ENCODE measurements around the gene ARAP1.

The ARAP1 gene

DNA sequence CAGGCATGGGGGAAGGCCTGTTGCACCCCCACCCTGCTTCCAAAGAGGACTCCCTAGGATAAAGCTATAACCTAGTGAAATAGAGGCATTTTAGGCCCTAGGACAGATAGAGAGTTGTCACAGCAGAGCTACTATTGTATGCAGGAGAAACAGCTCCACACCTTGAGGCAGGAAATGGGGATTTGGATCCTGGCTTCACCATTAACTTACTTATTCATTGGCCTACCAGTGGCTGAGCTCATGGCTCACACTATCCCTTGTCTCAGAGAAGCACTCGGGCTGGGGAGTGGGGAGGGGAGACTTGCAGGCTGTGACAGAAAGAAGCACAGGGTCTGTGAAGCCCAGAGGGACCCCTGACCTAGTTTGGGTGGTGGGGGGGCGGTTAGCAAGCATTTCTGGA is 77.0 kb downstream of the ARAP1 start:
- Mint-ChIP-seq H3K9me3 (no peaks in the 10 kb centered on the region), H3K4me1 (ENCODE audit: low read depth) (no peaks in the 10 kb centered on the region)

DNA sequence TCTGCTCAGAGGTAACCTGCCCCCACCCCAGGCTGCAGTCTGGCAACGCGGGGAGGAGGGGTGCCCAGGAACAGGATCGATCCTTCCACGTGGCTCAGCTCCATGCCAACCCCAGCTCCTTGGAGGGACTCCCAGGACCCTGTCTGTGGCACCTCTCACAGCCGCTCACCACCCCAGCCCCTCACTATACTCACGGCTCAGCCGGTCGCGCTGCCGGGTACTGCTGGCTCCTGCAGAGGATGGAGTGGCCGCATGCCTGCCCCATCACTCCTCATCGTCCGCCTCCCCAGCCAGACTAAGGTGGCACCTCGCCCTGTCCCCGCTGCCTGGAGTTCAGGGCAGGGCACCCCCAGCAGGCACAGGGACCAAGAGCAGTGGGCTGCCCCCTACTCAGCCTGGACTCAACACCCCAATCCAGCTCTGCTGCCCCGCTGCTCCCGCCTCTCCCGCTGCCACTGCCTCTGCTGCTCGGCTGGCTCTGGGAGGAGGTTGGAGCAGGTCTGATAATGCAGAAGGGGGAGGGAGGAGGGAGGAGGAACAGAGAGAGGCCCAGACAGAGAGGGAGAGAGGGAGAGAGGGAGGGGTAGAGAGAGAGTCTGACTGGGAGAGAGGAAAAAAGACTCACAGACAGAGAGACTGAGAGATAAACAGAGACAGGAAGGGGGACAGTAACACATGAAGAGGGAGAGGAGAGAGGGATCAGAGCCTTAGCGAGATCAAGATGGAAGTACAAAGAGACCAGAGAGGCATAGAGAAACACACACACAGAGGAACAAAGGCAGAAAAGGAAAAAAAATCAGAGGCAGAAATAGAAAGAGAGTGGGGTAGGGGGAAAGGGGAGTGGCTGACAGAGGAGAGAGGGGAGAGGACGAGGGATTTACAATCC is 78.0 kb downstream of the ARAP1 start, which contains the start of gene PDE2A:
PDE2A (minus strand) TSS at position 480 of the 886 bp plus-strand sequence; CDS start at position 265, 215 bp downstream.
- peaks cover 4% of the 10 kb centered on the region for H3K4me1 Mint-ChIP-seq (ENCODE audit: low read depth)
- H3K27me3 Mint-ChIP-seq: peaks cover 65% of the 10 kb centered on the region
- H3K27ac Mint-ChIP-seq: no peak within 1 kb of the TSS
- no peaks in the 10 kb centered on the region for H3K36me3 Mint-ChIP-seq (ENCODE audit: low read depth)
- no peak within 1 kb of the TSS for H3K4me3 Mint-ChIP-seq
- no peaks in the 10 kb centered on the region for H3K9me3 Mint-ChIP-seq

More for the DNA sequence above, 77.0 kb downstream of the ARAP1 start:
- no peaks in the 10 kb centered on the region for H3K36me3 Mint-ChIP-seq (ENCODE audit: low read depth)
- H3K27me3 Mint-ChIP-seq: peaks cover 62% of the 10 kb centered on the region
- H3K4me3 Mint-ChIP-seq: no peak overlapping the region
- H3K27ac Mint-ChIP-seq: no peak overlapping the region

DNA sequence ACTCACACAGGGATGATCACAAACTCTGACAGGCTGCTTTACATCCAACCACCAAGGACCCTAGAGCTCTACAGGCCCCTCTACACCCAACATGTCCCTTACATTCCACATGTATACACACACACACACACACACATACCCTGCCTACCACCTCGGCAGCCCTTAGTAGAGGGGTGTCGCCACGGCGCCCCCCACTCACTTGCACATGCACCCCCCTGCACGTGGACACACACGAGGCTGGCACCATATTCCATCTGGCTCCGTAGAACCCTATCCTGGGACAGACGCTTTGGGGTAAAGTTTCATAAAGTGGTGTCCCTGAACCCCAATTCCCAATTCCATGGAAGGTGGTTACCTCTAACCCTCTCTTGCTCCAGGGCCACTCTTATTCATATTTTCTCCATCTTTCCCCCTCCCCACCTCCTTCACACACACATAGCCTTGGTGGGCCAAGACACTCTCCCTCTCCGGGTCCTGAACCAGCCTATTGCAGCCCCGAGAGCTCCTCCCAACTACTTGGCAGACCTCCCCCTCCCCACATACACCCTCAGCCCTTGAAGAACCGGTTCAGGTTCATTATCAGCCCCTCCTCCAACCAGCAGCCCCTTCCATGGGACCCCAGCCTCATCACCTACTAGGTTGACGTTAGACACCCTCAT is 78.8 kb downstream of the ARAP1 start:
- no peak overlapping the region for H3K4me3 Mint-ChIP-seq
- H3K9me3 Mint-ChIP-seq: no peaks in the 10 kb centered on the region

DNA sequence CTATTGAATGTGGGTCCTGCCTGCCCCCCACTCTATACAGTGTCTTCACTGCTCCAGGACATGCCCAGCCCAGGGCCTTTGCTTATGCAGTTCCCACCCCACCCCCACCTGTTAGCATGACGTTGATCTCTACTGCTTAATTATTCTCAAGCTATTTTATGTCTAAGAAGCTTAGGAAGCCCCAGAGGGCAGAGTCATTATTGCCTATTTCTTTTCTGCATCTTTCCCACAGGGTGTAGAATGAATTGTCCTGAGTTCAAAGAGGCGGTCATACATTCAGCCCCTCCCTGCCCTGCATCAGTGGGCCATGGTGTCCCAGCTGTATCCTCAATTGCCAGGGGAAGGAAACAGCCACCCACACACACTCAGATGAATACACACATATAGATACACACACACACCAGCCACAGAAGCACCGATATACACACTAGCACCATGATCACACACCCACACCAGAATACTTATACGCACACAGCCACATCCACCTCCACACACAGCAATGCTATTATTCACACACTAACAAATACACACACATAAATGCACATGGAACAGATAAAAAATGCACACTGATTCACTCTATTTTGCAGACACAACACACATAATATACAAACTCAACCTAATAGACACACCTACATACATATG is 79.5 kb downstream of the ARAP1 start:
- Mint-ChIP-seq H3K27me3 (peaks cover 68% of the 10 kb centered on the region), H3K27ac (no peak overlapping the region), H3K36me3 (ENCODE audit: low read depth) (no peaks in the 10 kb centered on the region), H3K4me1 (ENCODE audit: low read depth) (peaks cover 14% of the 10 kb centered on the region), H3K4me3 (no peak overlapping the region), H3K9me3 (no peaks in the 10 kb centered on the region)

More for the DNA sequence above, 78.8 kb downstream of the ARAP1 start:
- Mint-ChIP-seq H3K27me3 (peaks cover 72% of the 10 kb centered on the region), H3K27ac (no peak overlapping the region), H3K4me1 (ENCODE audit: low read depth) (peaks cover 12% of the 10 kb centered on the region), H3K36me3 (ENCODE audit: low read depth) (no peaks in the 10 kb centered on the region)

DNA sequence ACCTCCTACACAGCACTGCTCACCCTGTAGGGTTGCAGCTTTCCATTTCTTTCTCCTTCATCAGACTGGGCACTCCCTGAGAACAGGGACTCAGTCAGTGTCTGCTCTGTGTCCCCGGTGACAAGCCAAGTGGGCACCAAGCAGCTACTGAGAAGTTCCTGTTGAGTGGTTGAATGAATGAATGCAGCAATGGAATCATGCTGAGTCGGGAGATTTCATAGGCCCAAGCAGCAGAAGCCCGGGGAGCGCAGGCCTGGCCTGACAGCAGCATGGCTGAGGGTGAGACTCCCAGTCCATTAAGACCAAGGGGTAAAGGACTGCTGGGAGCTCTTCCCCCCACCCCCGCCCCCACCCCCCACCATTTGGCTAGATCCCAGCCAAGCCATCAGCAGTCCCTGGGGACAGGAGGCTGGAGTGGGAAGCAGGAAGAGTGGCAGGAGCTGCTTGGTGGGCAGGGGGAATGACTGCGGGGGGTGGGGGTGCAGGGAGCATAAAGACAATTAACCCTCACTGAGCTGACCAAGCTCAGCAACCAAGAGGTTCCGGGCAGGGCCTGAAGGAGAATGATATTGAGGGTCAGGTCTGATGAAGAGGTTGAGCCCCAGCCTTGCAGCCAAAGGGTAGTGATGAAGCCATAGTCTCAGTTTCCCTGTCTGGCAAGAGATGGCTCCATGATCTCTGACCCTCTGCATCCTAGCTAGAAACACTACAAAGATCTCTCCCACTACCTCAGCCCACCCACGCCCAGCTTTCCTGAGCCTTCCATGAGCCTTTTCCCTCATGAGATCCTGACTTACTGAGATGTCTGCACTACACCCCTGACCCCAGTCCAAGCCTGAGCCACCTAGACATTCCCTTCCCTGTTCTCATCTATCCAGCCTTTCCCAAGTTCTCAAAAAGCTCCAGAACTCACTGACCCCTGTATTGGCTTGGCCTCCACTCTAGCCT is 80.8 kb downstream of the ARAP1 start:
- H3K4me3 Mint-ChIP-seq: no peak overlapping the region
- H3K27me3 Mint-ChIP-seq: peaks cover 74% of the 10 kb centered on the region
- peaks cover 7% of the 10 kb centered on the region for H3K9me3 Mint-ChIP-seq
- no peak overlapping the region for H3K27ac Mint-ChIP-seq
- peaks cover 14% of the 10 kb centered on the region for H3K4me1 Mint-ChIP-seq (ENCODE audit: low read depth)
- H3K36me3 Mint-ChIP-seq (ENCODE audit: low read depth): no peaks in the 10 kb centered on the region

DNA sequence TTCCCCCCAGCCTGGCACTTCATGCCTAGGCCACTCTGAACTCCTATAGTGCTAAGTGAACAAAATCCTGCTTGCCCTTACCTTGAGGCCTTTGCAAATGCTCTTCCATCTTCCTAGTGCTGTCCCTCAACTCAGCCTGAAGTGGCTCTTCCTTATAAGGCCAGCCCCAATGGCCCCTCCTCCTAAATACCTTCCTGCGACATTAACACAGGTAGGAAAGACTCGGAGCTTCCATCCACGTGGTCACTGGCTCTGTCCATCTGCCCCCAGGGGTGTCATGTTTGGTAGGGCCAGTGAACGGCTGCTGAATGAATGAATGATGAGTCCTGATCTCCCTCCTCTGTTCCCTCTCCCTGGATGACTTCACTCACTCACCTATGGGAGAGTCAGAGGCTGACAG is 82.2 kb downstream of the ARAP1 start:
- peaks cover 7% of the 10 kb centered on the region for H3K9me3 Mint-ChIP-seq

DNA sequence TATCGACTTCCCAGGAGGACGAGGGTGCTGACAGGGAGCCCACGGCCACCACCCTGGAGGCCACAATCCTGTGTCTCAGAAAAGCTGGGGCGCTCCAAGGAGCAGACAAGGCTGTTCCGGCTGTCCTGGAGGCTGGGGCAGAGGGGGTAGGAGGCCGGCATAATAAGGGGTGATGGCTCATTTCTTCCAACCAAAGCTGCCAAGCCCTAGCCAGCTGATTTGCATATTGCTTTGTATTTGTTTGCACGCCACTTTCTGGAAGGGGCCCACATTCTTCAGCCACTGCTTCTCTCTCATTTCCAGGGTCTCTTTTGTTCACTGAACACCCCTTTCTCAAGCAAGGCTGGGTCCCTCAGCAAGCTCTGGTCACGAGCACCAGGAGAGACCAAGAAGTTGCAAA is 82.7 kb downstream of the ARAP1 start:
- Mint-ChIP-seq H3K9me3 (peaks cover 7% of the 10 kb centered on the region), H3K4me1 (ENCODE audit: low read depth) (peaks cover 14% of the 10 kb centered on the region), H3K36me3 (ENCODE audit: low read depth) (no peaks in the 10 kb centered on the region), H3K27me3 (peaks cover 73% of the 10 kb centered on the region), H3K27ac (no peak overlapping the region), H3K4me3 (no peak overlapping the region)

More for the DNA sequence above, 82.2 kb downstream of the ARAP1 start:
- Mint-ChIP-seq H3K36me3 (ENCODE audit: low read depth) (no peaks in the 10 kb centered on the region), H3K4me3 (no peak overlapping the region), H3K27ac (no peak overlapping the region), H3K4me1 (ENCODE audit: low read depth) (peaks cover 14% of the 10 kb centered on the region), H3K27me3 (peaks cover 72% of the 10 kb centered on the region)

DNA sequence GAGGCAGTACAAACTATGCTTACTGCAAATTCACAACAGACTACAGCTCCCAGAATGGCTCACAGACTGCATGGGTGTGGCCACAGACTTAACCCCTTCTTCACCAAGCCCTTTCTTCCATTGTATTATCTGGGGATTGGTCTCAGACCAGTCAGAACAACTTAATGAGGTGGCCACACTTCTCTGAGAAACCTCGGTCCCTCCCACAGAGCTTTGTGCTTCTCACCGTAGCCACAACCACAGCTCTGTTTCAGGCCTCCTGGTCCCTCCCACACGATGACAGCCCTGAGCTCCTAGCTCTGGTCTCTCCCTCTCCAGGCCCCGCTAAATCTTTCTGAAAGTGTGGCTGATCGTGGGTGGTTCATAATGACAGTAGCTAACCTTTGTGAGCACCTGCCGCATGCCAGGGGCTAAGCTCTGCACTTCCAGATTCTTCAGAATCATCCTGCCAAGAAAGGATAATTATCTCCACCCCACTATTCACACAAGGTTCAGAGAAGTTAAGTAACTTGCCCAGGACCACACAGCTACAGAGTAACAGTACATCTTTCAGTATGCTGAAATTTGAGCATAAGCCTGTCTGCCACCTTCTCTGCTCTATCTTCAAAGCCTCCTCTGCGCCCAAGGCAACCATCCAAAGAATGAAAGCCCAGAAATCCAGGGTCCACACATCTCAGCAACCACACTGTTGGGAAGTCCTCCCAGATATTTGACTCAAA is 83.4 kb downstream of the ARAP1 start:
- H3K4me3 Mint-ChIP-seq: no peak overlapping the region
- peaks cover 14% of the 10 kb centered on the region for H3K4me1 Mint-ChIP-seq (ENCODE audit: low read depth)
- H3K27me3 Mint-ChIP-seq: peaks cover 65% of the 10 kb centered on the region
- no peaks in the 10 kb centered on the region for H3K36me3 Mint-ChIP-seq (ENCODE audit: low read depth)
- H3K27ac Mint-ChIP-seq: peak overlapping the region; percentile 9
- H3K9me3 Mint-ChIP-seq: peaks cover 7% of the 10 kb centered on the region

DNA sequence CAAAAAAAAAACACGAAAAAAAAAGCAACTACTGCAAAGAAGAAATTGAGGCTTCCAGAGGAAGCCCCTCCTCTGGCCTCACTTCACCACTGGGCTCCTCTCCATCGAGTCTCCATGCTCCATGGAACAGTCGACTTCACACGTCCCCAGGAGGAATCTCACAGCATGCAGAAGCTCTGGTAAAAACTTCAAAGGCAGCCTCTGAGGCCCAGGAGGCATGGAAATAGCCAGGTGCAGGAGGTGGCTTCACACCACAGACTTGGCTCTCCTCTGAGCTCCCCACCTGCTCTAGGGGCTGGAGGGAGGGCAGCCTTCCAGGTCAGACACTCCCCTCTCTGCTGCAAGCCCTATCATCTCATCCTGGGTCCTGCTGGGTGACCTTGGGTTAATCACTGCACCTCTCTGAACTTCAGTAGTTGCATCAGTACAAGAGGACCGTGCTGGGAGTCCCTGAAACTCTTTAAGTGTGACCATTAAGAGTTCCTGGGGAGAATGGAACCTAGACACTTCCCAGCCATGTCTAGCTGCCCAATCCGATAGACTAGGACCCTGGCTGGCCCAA is 86.2 kb downstream of the ARAP1 start:
- Mint-ChIP-seq H3K27ac (no peak overlapping the region), H3K4me1 (ENCODE audit: low read depth) (peaks cover 14% of the 10 kb centered on the region), H3K4me3 (no peak overlapping the region), H3K9me3 (peaks cover 7% of the 10 kb centered on the region), H3K36me3 (ENCODE audit: low read depth) (no peaks in the 10 kb centered on the region), H3K27me3 (peaks cover 47% of the 10 kb centered on the region)

DNA sequence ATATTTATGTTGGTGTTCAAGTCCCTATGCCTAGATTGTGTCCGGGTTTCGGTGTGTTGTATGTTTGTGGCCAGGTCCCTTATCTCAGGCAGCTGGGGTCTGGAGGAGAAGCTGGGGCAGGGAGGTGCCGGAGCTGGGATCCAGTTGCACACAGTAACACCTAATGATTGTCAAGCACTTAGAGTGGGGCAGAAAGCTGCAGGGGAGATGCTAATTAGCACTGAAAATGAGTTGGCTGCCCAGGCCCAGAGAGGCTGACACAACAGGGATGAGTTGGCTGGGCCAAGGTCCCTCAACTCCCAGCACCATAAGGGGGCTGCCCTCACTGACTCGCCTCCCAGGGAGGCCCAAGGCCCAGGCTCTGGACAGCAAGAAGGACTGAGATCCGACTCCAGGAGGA is 90.2 kb downstream of the ARAP1 start:
- H3K27me3 Mint-ChIP-seq: peaks cover 38% of the 10 kb centered on the region
- no peak overlapping the region for H3K4me3 Mint-ChIP-seq
- H3K9me3 Mint-ChIP-seq: peaks cover 2% of the 10 kb centered on the region
- no peaks in the 10 kb centered on the region for H3K36me3 Mint-ChIP-seq (ENCODE audit: low read depth)
- no peaks in the 10 kb centered on the region for H3K4me1 Mint-ChIP-seq (ENCODE audit: low read depth)
- H3K27ac Mint-ChIP-seq: no peak overlapping the region

DNA sequence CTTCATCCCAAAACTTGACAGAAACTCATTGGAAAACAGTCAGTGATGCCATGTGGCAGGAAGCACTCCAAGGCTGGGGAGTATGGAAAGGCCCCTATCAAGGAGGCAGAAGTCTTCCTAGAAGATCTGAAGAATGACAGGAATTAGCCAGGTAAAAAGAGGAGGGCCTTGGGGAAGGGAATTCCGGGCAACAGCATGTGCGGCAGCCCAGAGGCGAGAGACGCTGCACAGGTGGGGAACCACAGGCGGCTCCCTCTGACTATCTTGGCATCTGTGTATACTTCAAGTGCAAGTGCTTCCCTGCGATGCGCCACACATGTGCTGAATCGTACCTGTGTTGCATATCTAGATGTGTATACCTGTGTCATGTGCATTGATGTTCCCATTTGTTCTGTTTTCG is 90.7 kb downstream of the ARAP1 start:
- Mint-ChIP-seq H3K27me3 (peaks cover 36% of the 10 kb centered on the region), H3K36me3 (ENCODE audit: low read depth) (no peaks in the 10 kb centered on the region), H3K4me3 (no peak overlapping the region), H3K4me1 (ENCODE audit: low read depth) (no peaks in the 10 kb centered on the region), H3K9me3 (no peaks in the 10 kb centered on the region), H3K27ac (no peak overlapping the region)

DNA sequence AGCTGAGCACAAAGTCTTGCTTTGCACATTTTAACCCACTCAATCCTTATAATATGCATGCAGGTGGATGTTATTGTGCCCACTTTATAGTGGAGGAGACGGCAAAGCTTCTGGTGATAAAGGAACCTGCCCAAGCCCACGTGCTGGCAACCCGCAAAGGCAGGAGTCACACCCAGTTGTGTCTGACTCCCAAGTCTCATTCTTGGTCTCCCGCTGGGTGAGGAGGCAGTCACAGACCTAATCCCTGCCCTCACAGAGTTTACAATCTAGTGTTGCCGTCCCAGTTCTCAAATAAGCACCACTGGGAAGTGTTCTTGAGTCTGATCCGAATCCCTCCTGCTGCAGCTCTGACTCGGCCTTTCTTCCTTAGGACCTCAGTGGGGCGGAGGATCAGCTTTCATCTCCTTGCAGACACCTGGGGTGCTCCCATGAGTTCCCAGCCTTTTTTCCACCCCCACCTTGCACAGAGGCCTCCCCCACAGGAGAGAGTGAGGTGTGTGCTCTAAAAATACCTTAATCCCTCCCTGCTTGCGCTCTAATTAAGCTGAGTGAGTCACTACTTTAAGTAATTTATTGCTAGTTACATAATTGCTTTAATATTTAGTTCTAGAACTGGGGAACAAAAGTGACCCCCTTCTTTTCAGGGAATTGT is 93.1 kb downstream of the ARAP1 start:
- H3K9me3 Mint-ChIP-seq: no peaks in the 10 kb centered on the region
- H3K4me3 Mint-ChIP-seq: no peak overlapping the region
- H3K36me3 Mint-ChIP-seq (ENCODE audit: low read depth): no peaks in the 10 kb centered on the region
- H3K27me3 Mint-ChIP-seq: peaks cover 21% of the 10 kb centered on the region
- no peak overlapping the region for H3K27ac Mint-ChIP-seq
- H3K4me1 Mint-ChIP-seq (ENCODE audit: low read depth): no peaks in the 10 kb centered on the region

DNA sequence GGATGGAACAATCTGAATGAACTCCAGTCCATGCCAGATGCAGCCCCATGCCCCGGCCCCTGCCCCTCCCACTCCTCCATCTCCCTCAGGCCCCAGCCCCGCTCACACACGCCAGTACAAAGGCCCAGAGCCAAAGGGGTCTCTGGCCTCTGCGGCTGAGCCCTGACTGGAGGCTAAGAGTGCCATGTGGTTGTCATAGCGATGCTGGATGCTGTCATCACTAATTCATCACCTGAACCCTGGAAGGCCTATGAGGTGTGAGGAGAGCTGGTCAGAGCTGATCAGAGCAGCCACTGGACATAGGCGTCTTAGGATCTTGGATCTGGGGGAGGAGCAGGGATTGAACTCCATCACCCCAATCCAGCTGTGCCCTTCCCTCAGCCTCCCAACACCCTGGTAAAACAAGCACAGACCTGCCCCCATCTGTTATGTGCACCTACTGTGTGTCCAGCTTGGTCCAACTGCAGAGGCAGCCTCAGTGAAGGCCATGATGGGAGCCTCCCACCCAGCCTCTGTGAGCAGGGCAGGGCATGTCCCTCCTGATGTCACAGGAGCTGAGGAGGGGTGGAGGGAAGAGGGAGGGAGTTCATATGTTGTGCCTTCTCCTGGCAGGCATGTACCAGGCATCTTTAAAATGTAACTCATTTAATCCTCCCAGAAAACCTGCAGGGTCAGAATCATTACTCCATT is 94.7 kb downstream of the ARAP1 start:
- Mint-ChIP-seq H3K9me3 (no peaks in the 10 kb centered on the region), H3K27ac (no peak overlapping the region), H3K4me1 (ENCODE audit: low read depth) (no peaks in the 10 kb centered on the region), H3K27me3 (peaks cover 21% of the 10 kb centered on the region), H3K4me3 (no peak overlapping the region), H3K36me3 (ENCODE audit: low read depth) (no peaks in the 10 kb centered on the region)
